IPS-NIHi7 (cell line): ENCODE data around the gene ZCCHC14.
"Not testable (repeated sequence)": the region's sequence is repeated elsewhere in the genome, so short reads cannot be mapped to it uniquely, and the experiment has no call there.

Experiments used
- DNase-seq: peaks from one replicate; pipeline ENCODE4 v3.0.0; 2012; ENCODE audit warnings: mixed read lengths; ENCODE audit errors: extremely low spot score

ZCCHC14 gene

DNA sequence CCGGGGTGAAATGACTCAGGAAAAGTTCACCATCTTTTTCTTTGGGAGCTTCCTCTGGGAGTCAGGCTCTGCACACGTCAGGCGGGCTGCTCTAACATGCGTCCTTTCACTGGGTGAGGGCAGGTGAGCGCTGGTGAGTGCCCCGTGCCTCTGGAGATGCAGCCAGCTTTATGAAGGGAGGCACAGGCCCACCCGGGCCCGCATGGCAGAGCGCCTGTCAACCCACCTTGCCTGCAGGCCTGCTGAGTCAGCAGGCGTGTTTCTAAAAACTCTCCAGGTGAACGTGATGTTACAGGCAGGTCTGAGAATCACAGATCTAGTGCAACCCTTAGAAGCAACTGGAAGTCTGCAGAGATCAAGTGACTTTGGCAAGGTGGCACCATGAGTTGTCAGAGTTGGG lies 82.3 kb downstream of the ZCCHC14 start:
- no peak for DNase-seq

DNA sequence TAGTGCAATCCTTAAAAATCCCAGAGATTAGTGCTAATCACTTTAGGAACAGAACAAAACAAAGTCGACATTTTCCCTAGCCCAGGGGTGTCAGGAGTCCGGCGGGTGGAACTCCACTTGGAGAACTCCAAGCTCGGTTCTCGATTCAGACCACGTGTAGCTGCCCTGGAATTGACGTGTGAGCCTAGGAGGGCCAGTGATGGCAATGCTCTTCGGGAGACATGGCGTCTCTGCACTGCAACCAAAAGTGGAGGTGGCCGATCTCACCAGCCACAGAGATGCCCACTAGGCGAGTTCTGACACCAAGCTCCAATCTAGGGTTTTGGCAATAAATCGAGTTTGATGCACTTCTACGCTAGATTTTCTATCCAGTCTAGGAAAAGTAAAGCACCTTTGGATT lies 83.0 kb downstream of the ZCCHC14 start:
- DNase-seq = no peak

- DNase-seq = no peak
Observed at GRCh38 chr16:87409153-87409552, 83.7 kb downstream of the ZCCHC14 start.

- no peak for DNase-seq
Observed at GRCh38 chr16:87407511-87408112, 85.2 kb downstream of the ZCCHC14 start.

DNA sequence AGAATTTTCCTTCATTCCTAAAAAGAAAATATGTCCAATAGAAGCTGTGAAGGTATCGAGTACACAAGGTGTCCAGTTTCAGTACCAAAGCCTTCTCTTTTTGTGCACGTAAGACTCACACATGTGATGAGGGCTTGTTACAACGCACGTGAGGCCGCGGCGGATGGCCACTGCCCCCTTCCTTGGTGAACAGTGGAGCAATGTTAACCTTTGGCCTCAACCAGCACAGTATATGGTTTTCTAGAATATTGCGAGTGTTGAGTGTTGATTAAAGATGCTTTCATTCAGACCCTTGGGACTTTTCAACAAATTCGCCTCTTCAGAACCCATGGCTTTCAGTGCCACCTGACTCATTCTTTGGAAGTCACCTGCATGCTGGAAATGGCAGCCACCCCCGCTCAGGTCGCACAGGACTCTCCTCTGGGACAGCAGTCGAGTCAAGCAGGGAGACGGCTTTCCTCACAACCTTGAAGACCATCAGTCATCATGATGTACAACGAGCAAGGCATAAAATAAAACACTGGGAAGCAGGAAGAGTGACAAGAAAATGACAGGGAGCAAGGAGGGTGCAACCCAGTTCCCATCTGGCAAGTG lies 86.2 kb downstream of the ZCCHC14 start:
- no peak for DNase-seq

DNA sequence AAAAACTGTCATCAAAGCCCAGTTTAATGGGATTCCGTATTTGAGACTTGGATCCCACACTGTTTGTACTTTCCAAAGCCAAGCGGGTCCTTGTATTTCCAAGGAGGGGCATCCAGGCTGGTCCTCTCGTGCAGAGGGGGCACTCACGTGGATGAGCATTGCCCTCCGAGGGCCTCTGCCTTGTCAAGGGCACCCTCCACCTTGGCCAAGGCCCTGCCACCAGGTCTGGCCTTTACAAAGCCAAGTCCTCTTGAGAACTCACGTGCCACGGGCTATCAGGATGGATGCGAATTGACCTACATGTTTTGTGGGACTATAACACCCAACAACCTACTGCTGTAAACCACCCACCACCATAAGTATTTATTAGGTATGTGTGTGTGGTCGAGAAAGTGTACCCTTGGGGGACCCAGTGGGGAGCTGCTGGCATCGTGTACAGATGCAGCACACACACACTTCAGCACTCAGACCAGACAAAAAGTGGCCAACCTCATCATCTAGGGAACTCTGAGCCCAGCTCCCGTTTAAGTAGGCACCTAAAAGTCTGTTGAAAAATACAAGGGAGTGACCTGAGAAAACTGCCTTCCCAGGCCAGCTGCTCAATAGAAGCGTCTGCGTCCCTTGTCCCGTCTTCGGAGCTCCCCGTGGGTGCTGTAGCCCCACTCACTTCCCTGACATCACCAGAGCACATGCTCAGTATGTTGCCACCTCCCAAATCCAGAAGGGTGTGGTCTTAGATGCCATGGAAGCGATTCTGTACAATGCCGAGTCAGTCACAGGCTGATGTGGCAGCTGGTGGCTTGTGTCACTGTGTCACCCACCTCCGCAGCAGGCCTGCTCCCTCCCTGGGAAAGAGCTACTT lies 87.8 kb downstream of the ZCCHC14 start:
- no peak for DNase-seq

DNA sequence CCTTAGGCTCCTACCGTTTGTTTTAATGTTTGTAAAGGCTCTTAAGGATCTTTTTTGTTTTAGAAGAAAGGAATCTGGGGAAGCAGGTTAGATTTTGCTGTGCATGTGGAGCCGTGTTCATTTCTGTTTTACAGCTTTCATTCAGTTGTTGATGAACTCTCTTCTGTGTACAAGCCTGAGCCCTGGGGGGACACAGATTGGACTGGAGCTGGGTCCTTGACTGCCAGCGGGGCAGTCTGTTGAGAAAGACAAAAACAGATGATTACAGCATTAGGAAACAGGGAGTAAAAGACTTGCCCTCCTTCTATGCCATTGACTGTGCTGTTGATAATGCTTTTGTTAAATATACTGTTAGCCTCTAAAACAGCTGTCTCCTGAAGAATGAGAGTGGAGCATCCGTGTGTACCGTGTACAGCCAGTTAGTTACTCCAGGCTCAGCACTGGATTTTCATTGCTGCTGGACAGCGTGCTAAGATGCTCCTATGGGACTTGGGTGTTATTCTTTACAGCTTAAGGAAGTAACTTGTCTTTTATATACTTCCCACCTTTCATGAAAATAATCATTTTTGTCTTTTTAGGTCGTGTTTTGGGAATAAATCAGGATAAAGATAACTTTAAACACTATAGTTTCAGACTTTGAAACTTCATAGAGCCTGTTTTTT lies 97.5 kb downstream of the ZCCHC14 start:
- no peak for DNase-seq

GRCh38 chr16:87393680-87394055 lies 99.2 kb downstream of the ZCCHC14 start:
- DNase-seq = no peak

DNA sequence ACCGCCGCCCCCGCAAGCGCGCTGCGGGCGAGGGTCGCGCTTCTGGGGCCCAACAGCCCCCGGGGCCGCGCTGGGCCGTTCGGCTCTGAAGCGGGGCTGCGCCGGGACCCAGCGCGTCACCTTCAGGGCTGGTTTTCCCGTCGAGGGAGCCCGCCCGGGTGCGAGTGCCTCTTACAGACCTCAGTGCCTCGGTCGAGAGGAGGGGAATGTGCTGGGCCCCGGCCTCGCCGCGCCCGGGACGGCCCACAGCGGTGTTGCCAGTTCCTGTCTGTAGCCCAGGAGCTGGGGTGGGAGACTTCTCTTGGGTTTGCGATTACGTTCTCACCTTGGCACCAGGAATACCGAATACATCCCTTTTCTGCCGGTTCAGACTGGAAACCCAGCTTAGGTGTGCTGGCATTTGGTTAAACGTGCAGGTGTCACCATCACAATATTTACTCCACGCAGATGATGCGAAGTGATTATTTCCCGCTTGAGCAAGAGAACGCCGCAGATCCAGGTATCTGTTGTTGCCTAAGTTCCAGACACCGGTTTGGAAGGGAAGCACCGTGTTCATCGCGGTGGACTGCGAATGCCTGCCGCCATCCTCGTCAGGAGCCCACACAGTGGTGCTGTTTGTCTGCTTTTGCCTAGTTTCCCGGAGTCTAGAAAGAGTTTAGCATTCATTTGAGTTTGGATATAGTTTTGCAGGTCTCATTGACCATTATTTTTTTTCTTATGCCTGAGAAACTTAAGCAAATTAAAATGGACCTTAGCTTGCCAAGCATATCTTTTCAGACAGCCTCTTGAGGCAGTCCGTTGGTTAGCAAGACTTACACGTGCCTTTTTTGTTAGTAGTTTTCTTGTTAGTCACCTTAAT lies 99.8 kb downstream of the ZCCHC14 start:
- peak; percentile 57 for DNase-seq

DNA sequence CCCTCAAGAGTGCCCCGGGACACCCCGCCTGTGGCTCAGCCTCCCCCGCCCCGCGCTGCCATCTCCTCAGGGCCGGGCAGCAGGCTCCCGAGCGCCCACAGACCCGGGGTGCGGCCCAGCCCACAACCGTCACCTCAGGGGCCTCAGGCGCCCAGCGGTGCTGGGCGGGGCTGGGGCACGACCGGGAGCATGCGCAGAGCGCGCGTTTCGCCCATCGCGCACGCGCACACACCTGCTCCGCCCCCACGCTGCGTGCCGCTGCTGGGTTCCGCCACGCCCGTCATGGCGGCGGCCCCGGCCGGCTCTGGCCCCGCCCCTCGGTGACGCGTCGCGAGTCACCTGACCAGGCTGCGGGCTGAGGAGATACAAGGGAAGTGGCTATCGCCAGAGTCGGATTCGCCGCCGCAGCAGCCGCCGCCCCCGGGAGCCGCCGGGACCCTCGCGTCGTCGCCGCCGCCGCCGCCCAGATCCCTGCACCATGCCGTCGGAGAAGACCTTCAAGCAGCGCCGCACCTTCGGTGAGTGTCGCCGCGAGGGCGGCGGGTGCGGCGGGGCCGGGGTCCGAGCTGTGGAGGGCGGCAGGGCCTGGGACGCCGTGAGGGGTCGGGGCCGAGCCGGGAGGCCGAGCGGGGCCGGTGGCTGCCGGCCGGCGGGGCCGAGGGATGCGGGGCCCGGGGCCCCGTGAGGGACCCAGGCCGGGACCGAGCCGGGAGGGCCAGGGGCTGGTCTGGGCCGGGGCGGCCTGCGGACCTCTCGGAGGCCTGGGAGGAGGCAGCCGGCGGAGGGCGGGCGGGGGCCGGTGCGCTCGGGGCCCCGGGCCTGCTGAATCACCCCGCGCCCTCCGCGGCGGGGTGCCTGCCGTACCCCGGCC lies 100.6 kb downstream of the ZCCHC14 start, which contains the start of gene MAP1LC3B:
Gene MAP1LC3B, plus strand, starts transcription at position 387 of the 871 bp plus-strand sequence. Its CDS starts 92 bp downstream, at position 479.
- DNase-seq = peak; percentile 94

- peak; percentile 35 for DNase-seq
Observed at GRCh38 chr16:87391324-87391949, 101.4 kb downstream of the ZCCHC14 start.

DNA sequence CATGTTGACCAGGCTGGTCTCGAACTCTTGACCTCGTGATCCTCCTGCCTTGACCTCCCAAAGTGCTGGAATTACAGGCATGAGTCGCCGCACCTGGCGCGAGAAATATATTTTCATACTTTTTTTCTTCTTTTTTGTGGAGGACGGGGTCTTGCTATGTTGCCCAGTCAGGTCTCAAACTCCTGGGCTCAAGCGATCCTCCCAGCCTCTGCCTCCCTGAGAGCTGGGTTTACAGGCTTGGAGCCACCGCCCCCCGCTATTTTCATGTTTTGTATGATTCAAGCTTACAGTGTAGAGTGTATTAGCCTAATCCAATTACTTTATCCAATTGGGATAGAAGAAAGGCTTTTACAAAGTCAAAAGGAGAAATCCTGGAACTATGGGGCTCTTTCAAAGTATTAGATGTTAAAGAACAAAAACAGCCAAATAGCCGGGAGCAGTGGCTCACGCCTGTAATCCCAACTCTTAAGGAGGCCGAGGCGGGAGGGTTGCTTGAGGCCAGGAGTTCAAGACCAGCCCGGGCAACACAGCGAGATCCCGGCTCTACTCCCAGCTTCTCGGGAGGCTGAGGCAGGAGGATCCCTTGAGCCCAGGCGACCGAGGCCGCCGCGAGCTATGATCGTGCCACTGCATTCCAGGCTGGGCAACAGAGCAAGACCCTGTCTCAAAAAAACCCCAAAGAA lies 102.0 kb downstream of the ZCCHC14 start:
- no peak for DNase-seq

DNA sequence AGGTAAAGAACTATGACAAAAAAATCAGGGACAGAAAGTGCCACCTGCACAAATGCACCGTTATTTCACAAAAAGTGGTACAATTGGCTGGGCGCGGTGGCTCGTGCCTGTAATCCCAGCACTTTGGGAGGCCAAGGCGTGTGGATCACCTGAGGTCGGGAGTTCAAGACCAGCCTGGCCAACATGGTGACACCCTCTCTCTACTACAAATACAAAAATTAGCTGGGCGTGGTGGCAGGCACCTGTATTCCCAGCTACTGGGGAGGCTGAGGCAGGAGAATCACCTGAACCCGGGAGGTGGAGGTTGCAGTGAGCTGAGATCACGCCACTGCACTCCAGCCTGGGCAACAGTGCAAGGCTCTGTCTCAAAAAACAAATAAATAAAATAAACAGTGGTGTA lies 102.9 kb downstream of the ZCCHC14 start:
- not testable (repeated sequence) for DNase-seq

GRCh38 chr16:87389245-87389644 lies 103.6 kb downstream of the ZCCHC14 start:
- no peak for DNase-seq

DNA sequence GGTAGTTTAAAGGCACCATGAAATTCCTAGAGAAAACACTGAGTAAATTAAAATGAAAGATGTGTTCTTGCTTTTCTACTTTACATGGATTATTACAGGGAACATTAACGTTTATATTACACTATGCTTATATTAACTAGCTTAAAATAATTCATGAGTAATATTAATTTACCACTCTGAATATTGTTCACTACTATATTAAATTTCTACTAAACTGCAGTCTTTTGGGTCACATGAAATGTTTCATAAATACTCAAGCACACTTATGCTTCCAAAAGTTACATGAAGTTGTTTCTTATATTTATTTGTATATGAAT lies 104.0 kb downstream of the ZCCHC14 start:
- DNase-seq = no peak

GRCh38 chr16:87387942-87388817 lies 104.6 kb downstream of the ZCCHC14 start:
- peak; percentile 88 for DNase-seq

DNA sequence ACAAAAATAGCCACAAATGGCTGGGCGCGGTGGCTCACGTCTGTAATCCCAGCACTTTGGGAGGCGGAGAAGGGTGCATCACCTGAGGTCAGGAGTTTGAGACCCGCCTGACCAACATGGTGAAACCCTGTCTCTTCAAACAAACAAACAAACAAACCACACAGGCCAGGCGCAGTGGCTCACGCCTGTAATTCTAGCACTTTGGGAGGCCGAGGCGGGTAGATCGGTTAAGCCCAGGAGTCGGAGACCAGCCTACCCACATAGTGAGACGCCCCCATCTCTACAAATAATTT lies 108.0 kb downstream of the ZCCHC14 start:
- not testable (repeated sequence) for DNase-seq

- peak; percentile 41 for DNase-seq
Observed at GRCh38 chr16:87384162-87384874, 108.5 kb downstream of the ZCCHC14 start.
